ENCODE measurements around the gene PRIMA1.

DNA sequence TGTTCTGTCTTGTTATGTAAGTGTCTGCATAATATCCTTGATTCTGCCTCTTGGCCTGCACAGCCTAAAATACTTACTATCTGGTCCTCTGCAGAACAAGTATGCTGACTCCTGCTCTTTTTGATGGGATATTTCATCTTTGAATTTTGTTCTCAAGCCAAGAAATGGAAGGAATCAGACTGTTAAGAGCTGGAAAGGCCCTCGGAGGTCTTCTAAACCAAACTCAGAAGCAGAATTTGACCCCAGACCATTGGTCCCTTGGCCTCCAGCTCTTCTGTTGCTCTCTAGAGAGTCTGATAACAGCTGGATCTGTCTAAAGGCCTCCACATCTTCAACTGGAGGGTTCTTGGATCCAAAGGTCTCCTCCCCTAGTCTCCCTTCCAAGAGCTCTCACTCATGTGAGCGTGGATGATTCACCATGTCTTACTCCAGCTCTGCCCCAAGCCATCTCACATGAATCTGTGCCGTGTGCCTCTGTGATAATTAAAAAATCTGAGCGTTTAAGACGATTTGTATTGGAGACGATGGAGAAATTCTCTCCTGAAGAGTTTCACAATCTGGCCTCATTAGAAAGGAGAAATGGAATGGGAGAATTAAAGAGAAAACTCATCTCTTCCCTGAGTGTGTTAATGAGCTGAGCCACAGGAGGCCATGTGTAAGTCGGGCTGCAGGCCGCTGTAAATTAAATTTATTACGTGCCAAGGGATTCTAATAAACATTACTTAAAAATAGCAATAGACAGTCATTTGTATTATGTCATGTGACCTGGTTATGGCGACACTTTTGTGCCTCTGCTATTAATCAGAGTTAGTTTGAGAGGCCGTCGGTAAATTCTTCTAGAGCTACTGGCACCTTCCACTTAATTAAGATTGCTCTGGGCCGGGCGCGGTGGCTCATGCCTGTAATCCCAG lies 15.4 kb upstream of the PRIMA1 start:
- TF ChIP-seq CTCF (IDR thresholded peaks at IDR 0.05) (no peak), EZH2 (IDR thresholded peaks at IDR 0.05; ENCODE audit: borderline replicate concordance, insufficient read depth, low read depth, low read length, poor library complexity, severe bottlenecking) (no peak)
